ACC112 (cell line): ENCODE data around the gene BANF2.

ENCODE experiments used
- H2AFZ ChIP-seq: fragments of 200-600 bp; sonication (generic); one replicate; pipeline ENCODE4 v1.6.0; 2017; ENCODE audit warnings: antibody characterized with exemption, low read length; ENCODE audit not compliant: unreplicated experiment
- H3K27ac ChIP-seq: fragments of 200-600 bp; sonication (generic); 2 replicates; pipeline ENCODE4 v1.5.1; 2014; ENCODE audit warnings: low read depth, mild to moderate bottlenecking, antibody characterized with exemption, low read length, moderate library complexity
- H3K27me3 ChIP-seq: fragments of 200-600 bp; sonication (generic); 2 replicates; pipeline ENCODE4 v1.6.1; 2014; ENCODE audit warnings: mild to moderate bottlenecking, antibody characterized with exemption, low read length, moderate library complexity, mixed read lengths; ENCODE audit not compliant: insufficient read depth
- H3K36me3 ChIP-seq: fragments of 200-600 bp; sonication (generic); 2 replicates; pipeline ENCODE4 v1.6.1; 2016; ENCODE audit warnings: mild to moderate bottlenecking, antibody characterized with exemption, low read length, moderate library complexity, mixed read lengths; ENCODE audit not compliant: insufficient read depth
- H3K4me1 ChIP-seq: fragments of 200-600 bp; sonication (generic); one replicate; pipeline ENCODE4 v1.6.1; 2016; ENCODE audit warnings: low read length, mixed read lengths; ENCODE audit not compliant: insufficient read depth, unreplicated experiment, control insufficient read depth
- H3K4me3 ChIP-seq: fragments of 200-600 bp; sonication (generic); 2 replicates; pipeline ENCODE4 v1.5.1; 2014; ENCODE audit warnings: mild to moderate bottlenecking, low read depth, low read length
- H3K79me2 ChIP-seq: fragments of 200-600 bp; sonication (generic); one replicate; pipeline ENCODE4 v1.6.0; 2016; ENCODE audit warnings: low read length; ENCODE audit not compliant: control insufficient read depth, unreplicated experiment, insufficient read depth

The BANF2 gene

DNA sequence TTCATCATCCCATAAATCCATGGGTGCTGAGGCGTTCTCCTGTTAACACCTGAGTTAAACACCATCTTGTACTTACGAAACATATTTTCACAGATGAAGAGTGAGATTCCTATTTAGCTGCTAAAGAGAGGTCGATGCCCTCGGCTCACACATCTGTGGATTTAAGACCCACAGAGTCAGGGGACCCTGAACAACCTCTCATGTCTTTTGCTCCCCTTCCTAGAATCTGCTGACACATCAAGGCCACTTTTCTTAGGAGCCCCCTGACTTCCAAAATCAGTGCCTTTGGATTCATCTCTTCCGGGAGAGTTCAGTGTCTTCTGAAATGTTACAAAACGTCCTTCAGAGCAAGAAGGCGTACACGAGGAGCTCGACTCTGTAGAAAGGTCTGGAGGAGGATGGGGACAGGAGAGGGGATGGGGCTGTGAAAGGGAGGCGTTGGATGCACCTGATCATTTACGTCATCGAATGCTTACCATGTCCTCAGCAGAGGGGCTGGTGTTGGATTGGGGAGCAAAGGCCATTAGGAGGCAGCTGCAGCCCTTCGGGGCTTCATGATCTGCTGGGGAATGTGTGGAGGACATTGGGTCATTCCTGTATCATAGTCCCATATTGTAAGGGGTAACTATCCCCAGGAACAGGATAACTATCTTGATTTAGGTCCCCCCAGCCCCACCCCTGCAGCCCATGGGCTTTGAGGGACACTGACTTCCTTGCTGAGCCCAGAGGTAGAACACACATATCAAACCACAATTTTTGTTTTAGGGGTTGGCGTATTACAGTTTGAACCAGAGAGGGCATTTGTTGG, 22.9 kb downstream of the BANF2 start:
- no peaks in the 10 kb centered on the region for H3K79me2 ChIP-seq
- H3K27me3 ChIP-seq, result peaks cover 21% of the 10 kb centered on the region
- no peak overlapping the region for H3K27ac ChIP-seq
- no peak overlapping the region for H3K4me3 ChIP-seq
- H3K36me3 ChIP-seq, result no peaks in the 10 kb centered on the region
- H3K4me1 ChIP-seq, result no peaks in the 10 kb centered on the region
- no peak overlapping the region for H2AFZ ChIP-seq

DNA sequence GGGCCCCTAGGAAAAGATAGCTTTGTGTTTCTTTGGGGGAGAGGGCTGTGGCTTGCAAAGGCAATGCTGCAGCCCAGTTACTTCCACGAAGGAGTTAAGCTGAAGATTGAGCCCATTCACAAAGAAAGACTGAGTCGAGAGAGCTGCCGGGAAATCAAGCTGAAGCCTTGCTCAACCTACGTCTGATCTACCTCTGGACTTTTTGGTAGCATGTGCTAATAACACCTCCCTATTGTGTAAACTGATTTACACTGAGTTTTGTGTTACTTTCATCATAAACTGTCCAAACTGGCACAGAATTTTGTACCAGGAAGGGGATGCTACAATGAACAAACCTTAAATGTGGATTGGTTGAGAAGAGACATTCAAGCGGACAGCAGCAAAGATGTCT, 23.5 kb downstream of the BANF2 start:
- H2AFZ ChIP-seq, result no peak overlapping the region
- no peak overlapping the region for H3K27ac ChIP-seq
- H3K79me2 ChIP-seq, result no peaks in the 10 kb centered on the region
- H3K36me3 ChIP-seq, result no peaks in the 10 kb centered on the region
- no peak overlapping the region for H3K4me3 ChIP-seq
- H3K27me3 ChIP-seq, result peaks cover 21% of the 10 kb centered on the region
- H3K4me1 ChIP-seq, result no peaks in the 10 kb centered on the region

DNA sequence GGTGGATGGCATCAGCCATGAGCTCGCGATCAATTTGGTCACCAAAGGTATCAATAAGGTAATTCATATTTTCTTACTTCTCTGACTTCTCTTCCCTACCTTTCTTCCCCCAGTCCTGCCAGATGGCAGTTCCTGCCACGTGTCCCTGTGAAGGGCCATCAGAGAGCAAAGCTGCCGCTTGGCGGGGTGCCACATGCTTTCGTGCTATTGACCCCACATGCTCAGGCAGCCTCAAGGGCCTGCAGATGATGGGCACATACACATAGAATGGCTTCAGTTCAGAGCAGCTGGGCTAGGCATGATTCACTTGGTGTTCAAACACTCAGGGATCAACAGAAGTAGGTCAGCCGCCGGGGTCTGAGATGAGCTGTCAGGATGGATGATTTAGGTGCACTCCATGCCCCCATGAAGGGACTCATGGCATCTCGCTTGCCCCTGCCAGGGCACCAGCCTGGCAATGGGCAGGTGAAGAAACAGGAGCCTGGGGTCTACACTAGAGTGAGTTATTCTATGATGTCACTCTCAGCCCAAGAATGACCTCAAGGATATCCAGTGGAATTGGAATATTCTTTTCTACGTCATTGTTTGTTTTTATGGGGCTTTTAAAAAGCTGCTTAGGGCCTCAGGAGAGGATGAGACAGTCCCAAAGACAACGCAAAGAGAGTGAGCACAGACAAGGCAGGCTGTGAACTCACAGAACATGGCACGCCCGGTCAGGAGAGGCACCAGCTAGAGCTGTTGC, 25.5 kb downstream of the BANF2 start:
- H3K4me3 ChIP-seq, result no peak overlapping the region
- no peak overlapping the region for H3K27ac ChIP-seq
- H3K4me1 ChIP-seq, result no peaks in the 10 kb centered on the region
- H2AFZ ChIP-seq, result no peak overlapping the region
- no peaks in the 10 kb centered on the region for H3K79me2 ChIP-seq
- H3K27me3 ChIP-seq, result peaks cover 24% of the 10 kb centered on the region
- no peaks in the 10 kb centered on the region for H3K36me3 ChIP-seq

DNA sequence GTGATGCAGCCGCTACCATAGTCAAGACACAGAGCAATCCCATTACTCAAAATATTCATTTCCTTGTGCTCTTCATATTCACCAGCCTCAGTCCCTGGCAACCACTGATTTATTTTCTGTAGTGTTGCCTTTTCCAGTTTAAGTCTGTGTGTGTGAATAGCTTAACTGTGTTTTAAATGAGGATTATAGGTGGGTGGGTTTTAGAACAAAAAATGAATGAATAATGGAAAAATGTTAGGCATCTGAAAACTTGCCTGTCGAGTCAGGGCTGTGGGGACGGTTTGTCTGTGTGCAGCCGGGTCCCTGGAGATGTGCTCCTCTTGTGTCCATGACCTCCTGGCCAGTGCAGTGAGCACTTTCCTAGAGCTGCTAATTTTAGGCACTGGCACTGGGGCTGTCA, 27.1 kb downstream of the BANF2 start:
- peaks cover 23% of the 10 kb centered on the region for H3K27me3 ChIP-seq
- no peaks in the 10 kb centered on the region for H3K79me2 ChIP-seq

DNA sequence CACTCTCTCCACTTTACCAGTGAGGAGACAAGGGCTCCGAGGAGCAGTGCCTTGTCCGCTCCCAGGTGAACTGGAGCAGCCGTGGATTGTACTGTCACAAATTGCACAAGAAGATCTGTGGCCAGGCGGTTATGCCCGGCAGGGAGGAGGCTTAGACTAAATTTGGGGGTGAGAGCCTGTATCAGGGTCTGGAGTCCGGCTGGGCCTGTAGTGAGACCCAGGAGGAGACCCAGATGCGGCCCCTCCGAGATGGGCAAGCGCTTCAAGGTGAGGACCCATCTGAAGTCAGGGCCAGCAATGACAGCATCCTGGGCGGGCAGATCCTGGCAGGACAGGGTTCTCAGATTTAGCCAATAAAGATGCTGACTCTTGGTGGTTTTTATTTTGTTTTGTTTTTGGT, 27.6 kb downstream of the BANF2 start:
- Histone ChIP-seq H2AFZ (no peak overlapping the region), H3K27me3 (peaks cover 19% of the 10 kb centered on the region), H3K4me1 (no peaks in the 10 kb centered on the region), H3K4me3 (no peak overlapping the region), H3K79me2 (no peaks in the 10 kb centered on the region), H3K27ac (no peak overlapping the region), H3K36me3 (no peaks in the 10 kb centered on the region)

More for the DNA sequence above, 27.1 kb downstream of the BANF2 start:
- no peak overlapping the region for H3K4me3 ChIP-seq
- H3K27ac ChIP-seq, result no peak overlapping the region
- H3K36me3 ChIP-seq, result no peaks in the 10 kb centered on the region
- no peak overlapping the region for H2AFZ ChIP-seq
- no peaks in the 10 kb centered on the region for H3K4me1 ChIP-seq

DNA sequence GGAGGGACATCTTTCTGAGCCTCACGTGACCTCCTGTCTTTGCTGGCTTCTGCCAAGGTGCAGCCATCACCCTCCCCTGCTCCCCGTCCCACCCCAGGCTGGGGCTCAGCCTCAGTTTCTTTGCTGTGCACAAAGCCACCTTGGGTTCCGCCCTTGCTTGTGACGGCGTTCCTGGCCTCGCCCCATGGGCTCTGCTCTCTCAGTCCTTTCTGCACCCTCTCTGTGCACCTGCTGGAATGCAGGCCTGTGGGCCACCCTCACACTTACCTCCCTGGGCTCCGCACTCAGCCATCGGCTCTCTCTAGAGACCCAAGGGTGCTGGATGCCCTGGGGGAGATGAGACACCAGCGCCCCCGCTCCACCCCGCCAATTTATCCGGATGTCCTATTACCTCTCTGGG, 28.3 kb downstream of the BANF2 start:
- H3K27me3 ChIP-seq, result peaks cover 11% of the 10 kb centered on the region; the same call in 1 of the 2 replicates
- H3K27ac ChIP-seq, result no peak overlapping the region
- H3K79me2 ChIP-seq, result no peaks in the 10 kb centered on the region
- no peak overlapping the region for H2AFZ ChIP-seq
- no peaks in the 10 kb centered on the region for H3K36me3 ChIP-seq
- H3K4me3 ChIP-seq, result no peak overlapping the region
- no peaks in the 10 kb centered on the region for H3K4me1 ChIP-seq

DNA sequence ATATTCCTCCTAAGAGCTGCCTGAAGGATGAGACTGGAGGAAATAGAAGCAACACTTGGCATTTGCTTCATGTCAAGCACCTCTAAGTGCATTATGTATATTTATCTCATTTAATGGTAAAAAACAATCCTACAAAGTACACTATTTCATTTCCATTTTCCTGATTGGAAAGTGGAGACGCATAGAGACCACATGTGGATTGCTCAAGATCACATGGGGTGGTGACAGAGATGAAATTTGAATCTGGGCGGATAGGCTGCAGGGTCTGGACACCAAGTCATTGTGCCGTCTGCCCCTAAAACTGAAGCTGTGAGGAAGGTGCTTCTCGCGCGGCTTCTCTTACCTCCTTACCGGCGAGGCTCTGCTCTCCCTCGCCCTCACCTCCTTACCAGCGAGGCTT, 30.3 kb downstream of the BANF2 start:
- Histone ChIP-seq H3K27me3 (peaks cover 3% of the 10 kb centered on the region; the same call in 1 of the 2 replicates), H3K36me3 (no peaks in the 10 kb centered on the region), H3K27ac (no peak overlapping the region), H2AFZ (no peak overlapping the region), H3K4me1 (no peaks in the 10 kb centered on the region), H3K79me2 (no peaks in the 10 kb centered on the region), H3K4me3 (no peak overlapping the region)

DNA sequence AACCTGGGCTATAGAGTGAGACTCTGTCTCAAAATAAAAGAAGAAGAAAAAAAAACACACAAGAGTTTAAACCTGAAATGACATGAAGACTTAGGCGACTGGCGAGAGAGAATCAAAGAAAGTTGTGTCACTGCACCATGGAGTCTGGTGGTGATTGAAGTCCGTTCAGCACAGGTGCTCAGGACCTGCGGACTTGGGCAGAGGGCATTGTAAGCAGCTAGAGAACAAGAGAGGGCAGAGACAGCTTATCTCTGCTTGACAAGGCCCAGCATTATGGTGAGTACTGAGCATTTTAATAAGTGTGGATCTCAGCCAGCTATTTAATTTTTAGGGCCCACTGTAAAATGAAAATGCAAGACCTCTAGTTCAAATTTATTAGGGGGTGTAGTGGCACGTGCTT, 31.5 kb downstream of the BANF2 start:
- H3K4me1 ChIP-seq, result no peaks in the 10 kb centered on the region
- H3K36me3 ChIP-seq, result no peaks in the 10 kb centered on the region
- H3K79me2 ChIP-seq, result no peaks in the 10 kb centered on the region
- no peak overlapping the region for H2AFZ ChIP-seq
- no peak overlapping the region for H3K27ac ChIP-seq
- no peak overlapping the region for H3K4me3 ChIP-seq
- peaks cover 3% of the 10 kb centered on the region; the same call in 1 of the 2 replicates for H3K27me3 ChIP-seq

DNA sequence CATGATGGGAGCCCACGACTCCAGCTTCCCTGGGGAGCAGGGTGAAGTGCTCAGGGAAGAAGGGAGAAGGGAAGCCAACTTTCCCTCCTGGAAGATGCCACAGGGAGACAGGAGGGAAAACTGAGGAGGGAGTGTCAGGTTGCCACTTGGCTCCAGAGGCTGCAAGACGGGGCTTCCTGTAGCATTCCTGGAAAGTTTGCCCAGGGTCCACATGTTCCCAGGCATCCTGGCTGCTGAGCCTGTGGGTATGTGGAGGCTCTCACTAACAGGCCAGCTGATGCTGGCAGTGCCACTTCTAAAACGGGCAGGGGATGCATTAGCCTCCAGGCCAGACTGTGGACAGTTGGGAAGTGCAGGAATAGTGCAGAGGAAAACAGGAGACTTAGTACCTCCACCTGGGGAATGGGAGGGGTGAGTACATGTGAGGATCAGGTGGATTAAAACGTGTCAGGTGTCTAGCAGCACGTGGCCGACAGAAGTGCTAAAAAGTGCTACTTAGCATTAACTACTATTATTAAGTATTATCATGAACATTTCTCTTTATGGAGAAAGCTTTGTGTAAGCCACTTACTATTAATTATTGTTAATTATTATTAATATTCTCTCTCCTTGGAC, 33.2 kb downstream of the BANF2 start:
- Histone ChIP-seq H3K79me2 (no peaks in the 10 kb centered on the region), H3K4me1 (no peaks in the 10 kb centered on the region), H3K36me3 (no peaks in the 10 kb centered on the region), H3K27me3 (peaks cover 3% of the 10 kb centered on the region; the same call in 1 of the 2 replicates), H2AFZ (no peak overlapping the region), H3K27ac (no peak overlapping the region), H3K4me3 (no peak overlapping the region)

DNA sequence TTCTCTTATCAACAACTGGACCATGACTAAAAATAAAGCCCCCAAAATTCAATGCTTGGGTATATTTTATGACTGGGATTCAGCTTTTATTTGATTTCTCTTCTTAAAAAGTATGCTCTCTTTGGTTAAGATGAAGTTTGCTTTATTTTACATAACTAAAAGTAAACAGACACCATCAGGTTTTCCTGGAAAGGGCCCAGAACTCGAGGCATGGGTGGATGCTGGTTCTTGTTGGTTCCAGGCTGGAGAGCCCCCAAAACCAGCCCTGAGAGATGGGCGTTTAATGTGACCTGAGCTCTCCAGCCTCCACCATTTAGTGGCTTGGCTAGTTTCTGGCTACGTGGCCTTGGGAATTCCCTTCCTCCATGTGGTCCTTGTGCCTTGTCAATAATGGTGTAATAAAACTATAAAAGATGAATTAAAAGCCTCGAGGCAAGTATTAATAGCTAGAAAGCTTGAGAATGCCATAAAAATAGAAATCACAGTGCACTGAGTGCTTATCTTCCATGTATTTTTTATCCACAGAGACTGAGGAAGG, 34.1 kb downstream of the BANF2 start:
- H3K27me3 ChIP-seq, result no peaks in the 10 kb centered on the region
- H3K36me3 ChIP-seq, result no peaks in the 10 kb centered on the region
- no peaks in the 10 kb centered on the region for H3K79me2 ChIP-seq
- no peak overlapping the region for H2AFZ ChIP-seq
- H3K4me3 ChIP-seq, result no peak overlapping the region
- no peak overlapping the region for H3K27ac ChIP-seq
- no peaks in the 10 kb centered on the region for H3K4me1 ChIP-seq
